Measurements from ENCODE around the gene ACY1.

The ACY1 gene

DNA sequence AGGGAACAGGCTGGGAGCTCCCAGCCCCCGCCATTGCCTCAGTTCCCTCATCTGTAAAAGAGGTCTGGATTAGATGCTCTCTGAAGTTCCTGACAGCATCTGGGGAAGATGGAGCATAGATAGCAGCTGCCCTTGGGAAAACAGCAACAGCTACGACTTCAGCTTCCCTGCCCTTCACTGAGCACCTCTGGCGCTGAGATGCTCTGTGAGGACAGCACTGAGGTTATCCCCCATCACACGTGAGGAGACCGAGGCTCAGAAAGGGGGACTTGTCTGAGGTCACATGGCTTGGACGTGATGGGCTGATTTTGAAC is 23.4 kb downstream of the ACY1 start:
- FAIRE-seq, result no peak

GRCh38 chr3:52007291-52007690 is 24.0 kb downstream of the ACY1 start:
- no peak for FAIRE-seq

DNA sequence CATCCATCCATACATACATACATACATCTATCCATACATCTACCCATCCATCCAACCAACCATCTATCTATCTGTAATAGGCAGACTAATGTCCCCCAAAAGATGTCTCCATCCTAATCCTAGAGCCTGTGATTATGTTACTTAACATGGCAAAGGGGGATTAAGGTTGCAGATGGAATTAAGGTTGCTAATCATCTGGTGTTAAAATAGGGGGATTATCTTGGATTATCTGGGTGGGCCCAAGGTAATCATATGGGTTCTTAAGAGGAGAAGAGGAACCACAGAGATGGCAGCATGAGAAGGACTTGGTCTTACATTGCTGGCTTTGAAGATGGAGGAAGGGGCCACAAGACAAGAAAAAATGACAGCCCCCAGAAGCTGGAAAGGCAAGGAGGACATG is 27.1 kb downstream of the ACY1 start:
- FAIRE-seq, result no peak

DNA sequence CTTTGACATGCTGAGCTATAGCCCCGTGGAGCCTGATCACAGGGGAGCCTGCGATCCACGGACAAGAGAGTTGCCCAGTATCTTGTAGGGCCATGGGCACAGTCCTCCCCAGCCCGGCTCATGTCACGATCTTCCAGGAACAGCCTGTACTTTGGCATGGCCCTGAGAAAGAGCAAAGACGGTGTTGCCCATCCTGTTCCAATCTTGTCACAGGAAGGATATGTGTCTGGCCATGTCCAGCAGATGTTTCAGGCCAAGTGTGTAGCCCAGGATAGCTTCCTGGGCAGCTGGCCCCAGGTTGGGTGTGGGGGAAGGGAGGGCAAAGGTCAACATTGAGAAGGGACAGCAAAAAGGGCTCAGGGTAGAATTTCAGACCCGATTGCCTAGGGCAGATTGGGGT is 29.4 kb downstream of the ACY1 start:
- no peak for FAIRE-seq

- no peak for FAIRE-seq
These were observed 30.7 kb downstream of the ACY1 start for GRCh38 chr3:52013802-52014598.

DNA sequence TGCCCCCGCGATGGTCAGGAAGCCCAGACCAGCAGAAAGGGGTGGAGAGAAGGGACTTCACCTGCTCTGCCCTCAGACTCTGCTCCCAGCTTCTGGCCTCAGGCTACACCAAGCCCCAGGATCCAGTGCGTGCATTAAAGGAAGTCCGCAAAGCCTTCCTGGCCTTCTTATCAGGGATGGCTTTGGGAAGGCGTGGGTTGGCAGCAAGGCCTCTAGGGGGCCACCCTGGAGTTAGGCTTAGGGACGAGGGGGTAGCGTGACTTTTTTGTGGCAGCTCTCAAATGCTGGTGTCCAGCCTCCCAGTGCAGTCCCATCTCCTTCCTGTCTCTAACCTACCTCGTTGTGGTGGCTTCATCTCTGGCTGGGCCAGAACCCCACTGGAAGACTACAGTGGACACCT is 31.3 kb downstream of the ACY1 start:
- FAIRE-seq, result no peak

GRCh38 chr3:52015438-52016228 is 32.3 kb downstream of the ACY1 start:
- FAIRE-seq, result no peak

- no peak for FAIRE-seq
These were observed 34.3 kb downstream of the ACY1 start for GRCh38 chr3:52017586-52017985.

- no peak for FAIRE-seq
These were observed 35.1 kb downstream of the ACY1 start for GRCh38 chr3:52018319-52019000.

- FAIRE-seq, result no peak
These were observed 36.2 kb downstream of the ACY1 start for GRCh38 chr3:52019352-52020080.

GRCh38 chr3:52020796-52021195 is 37.5 kb downstream of the ACY1 start:
- no peak for FAIRE-seq

GRCh38 chr3:52021489-52022268 is 38.3 kb downstream of the ACY1 start:
- no peak for FAIRE-seq

- no peak for FAIRE-seq
These were observed 39.2 kb downstream of the ACY1 start for GRCh38 chr3:52022323-52023100.

DNA sequence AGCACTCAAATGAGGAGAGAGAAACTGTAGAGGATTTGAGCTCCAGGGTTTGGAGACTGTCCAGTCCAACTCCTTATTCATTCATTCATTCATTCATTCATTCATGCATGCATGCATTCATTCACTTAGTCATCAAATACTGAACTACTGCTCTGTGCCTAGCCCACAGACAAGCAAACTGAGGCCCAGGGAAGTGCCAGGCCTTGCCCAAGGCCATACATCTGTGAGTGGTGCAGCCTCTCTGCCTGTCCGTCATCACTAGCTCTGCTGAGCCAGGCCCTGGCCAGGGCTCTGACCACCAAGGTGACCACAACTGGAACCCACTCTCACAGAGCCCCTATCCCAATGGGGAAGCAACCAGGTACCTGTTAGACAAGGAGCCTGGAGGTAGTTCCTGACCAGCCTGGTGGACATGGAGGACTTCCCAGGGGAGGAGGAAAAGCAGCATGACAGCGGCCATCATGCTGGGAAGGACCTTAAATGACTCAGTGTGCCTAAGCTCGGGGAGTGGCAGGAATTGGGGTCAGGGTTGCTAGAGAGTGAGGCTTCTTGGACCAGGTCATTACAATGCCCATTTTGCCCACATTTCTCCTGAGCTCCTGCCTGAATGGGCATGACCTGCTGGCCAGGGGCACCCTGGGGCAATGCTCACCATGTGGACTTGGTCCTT is 39.9 kb downstream of the ACY1 start:
- FAIRE-seq, result no peak

DNA sequence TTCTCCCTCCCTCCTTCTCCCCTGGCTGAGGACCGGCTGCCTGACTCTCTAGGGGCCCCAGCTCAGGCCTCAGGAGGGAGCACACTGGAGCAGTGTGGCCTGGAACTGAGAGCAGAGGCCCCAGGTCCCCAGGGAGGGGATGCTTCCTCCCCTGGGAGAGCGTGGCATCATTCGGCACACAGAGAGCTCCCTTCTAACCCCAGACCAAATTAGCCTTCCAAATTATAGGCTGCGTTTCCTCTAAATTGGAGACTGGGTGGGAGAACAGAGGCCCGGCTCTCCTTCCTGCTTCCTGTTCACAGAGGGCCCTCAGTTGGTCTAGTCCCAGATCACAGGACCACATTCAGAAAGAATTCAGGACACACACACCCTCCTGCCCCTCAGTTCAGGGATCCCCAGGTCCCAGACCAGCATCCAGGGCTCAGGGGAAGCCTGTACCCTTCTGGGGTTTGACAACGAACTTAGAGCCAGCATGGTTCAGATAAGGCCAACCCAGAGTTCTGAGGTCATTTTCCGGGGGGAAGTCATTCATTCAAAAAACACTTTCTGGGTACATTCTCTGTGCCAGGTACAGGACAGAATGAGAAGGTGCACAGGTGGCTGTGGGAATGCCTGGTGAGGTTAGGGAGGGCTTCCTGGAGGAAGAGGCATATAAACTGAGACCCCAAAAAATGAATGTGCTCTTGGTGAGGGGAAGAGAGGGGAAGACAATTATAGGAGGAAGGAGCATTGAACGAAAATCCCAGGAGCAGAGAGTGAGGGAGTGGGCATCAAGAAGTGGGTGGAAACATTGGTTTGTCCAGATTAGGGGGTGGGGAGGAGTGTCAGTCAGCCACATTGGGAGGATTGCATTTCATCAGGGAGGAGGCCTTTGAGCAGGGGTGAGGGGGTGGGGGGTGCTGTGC is 40.8 kb downstream of the ACY1 start:
- no peak for FAIRE-seq

GRCh38 chr3:52024765-52025452 is 41.6 kb downstream of the ACY1 start:
- FAIRE-seq, result no peak

DNA sequence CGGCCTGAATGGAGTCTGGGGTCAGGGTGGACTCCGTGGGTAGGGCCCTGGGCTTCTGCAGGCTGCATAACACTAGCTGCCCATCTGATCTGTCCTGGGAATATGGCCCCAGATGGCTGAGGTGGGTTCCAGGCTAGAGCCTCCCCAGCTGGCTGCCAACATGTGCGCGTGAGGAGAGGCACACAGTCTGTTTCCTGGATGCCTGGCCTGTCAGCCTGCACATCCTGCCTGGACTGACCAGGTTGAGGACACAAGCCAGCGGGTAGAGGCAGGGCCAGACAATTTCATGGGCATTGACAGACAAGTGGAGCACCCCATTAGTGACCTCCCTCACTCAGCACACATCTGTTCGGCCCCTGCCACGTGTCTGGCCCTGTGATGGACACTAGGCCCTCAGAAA is 42.1 kb downstream of the ACY1 start:
- no peak for FAIRE-seq

- no peak for FAIRE-seq
These were observed 42.7 kb downstream of the ACY1 start for GRCh38 chr3:52026041-52026440.

GRCh38 chr3:52028572-52028971 is 45.2 kb downstream of the ACY1 start:
- no peak for FAIRE-seq
